ENCODE measurements around the gene SULT1C2.
"Not testable (repeated sequence)": the region's sequence is repeated elsewhere in the genome, so short reads cannot be mapped to it uniquely, and the experiment has no call there.

SULT1C2 gene

DNA sequence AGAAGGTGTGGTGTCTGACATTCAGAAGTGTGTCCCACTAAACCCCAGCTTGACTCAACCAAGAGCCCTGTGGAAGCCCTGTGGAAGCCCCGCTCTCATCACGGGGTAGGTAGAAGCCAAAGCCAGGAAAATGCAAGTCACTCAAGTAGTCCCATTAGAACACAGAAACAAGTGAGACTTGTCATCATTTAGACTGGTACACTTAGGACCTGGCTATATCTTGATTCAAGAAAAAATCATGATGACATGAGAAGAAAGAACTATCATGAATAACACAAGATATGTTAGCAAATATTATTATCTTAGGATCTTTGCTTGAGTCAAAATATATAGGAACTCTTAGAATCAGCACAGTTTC is 60.9 kb downstream of the SULT1C2 start:
- Histone ChIP-seq H3K4me3 (replicated peaks; ENCODE audit: insufficient read depth, low read length) (no peak overlapping the region), H3K27ac (replicated peaks) (no peak overlapping the region), H3K27me3 (ENCODE audit: insufficient read depth, poor library complexity, severe bottlenecking) (no peaks in the 10 kb centered on the region)
- no peak for TF ChIP-seq SPI1 (IDR thresholded peaks at IDR 0.05; ENCODE audit: borderline replicate concordance, low read depth)
- TF ChIP-seq POLR2AphosphoS5 (IDR thresholded peaks at IDR 0.05; ENCODE audit: low read depth), result no peak
- TF ChIP-seq, protein P1, sequence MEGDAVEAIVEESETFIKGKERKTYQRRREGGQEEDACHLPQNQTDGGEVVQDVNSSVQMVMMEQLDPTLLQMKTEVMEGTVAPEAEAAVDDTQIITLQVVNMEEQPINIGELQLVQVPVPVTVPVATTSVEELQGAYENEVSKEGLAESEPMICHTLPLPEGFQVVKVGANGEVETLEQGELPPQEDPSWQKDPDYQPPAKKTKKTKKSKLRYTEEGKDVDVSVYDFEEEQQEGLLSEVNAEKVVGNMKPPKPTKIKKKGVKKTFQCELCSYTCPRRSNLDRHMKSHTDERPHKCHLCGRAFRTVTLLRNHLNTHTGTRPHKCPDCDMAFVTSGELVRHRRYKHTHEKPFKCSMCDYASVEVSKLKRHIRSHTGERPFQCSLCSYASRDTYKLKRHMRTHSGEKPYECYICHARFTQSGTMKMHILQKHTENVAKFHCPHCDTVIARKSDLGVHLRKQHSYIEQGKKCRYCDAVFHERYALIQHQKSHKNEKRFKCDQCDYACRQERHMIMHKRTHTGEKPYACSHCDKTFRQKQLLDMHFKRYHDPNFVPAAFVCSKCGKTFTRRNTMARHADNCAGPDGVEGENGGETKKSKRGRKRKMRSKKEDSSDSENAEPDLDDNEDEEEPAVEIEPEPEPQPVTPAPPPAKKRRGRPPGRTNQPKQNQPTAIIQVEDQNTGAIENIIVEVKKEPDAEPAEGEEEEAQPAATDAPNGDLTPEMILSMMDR (IDR thresholded peaks at IDR 0.05; ENCODE audit: insufficient read depth, low read length), result no peak
- DNase-seq (ENCODE audit: low read depth in 1 of 2, low spot score in 1 of 2), result no peak

DNA sequence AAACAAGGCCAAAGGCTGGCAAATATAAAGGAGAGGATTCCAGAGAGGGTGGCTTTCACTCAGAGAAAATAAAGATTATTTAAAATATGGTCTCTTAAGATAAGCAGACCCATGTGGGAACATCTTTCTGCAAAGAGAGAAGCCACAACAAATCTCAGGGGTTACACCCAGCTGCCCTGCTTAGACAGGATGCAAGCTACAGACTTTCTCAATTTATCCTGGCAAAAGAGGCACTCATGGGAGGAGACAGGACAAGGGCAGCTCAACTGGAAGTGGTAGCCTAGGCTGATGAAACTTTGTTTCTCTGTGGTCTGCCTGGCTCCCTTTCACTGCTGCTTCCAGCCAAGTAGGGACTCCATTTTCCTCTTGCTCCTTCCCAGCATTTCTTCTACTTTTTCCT is 63.2 kb downstream of the SULT1C2 start:
- peak in 1 of 2 experiments; percentile 9 for DNase-seq (ENCODE audit: low read depth in 1 of 2, low spot score in 1 of 2)
- H3K27ac ChIP-seq (replicated peaks), result no peak overlapping the region
- H3K27me3 ChIP-seq (ENCODE audit: insufficient read depth, poor library complexity, severe bottlenecking), result no peaks in the 10 kb centered on the region
- H3K4me3 ChIP-seq (replicated peaks; ENCODE audit: insufficient read depth, low read length), result no peak overlapping the region
- no peak for TF ChIP-seq GABPA (IDR thresholded peaks at IDR 0.05; ENCODE audit: low read depth)

DNA sequence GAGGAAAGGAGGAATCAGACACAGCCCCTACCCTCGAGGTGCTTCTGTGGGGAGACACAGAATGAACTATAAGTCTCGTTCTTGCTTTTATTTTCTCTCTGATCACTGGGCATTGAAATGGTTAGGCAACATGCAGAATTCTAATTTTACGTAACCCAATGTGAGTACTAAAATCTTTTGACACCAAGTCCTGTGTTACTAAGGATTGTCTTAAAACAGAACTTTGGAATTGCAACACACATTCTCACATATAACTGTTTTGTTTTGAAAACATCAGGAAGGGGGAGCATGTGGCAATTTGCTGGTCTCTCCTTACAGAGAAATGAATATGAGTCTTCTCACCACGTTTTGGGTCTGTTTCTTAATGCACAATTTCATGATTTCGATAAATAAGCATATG is 65.4 kb downstream of the SULT1C2 start:
- Histone ChIP-seq H3K4me3 (replicated peaks; ENCODE audit: insufficient read depth, low read length) (no peak overlapping the region), H3K27ac (replicated peaks) (peak overlapping the region; percentile 40; the same call in 1 of the 2 replicates), H3K27me3 (ENCODE audit: insufficient read depth, poor library complexity, severe bottlenecking) (no peaks in the 10 kb centered on the region)
- no peak for TF ChIP-seq SPI1 (IDR thresholded peaks at IDR 0.05; ENCODE audit: borderline replicate concordance, low read depth)
- TF ChIP-seq, protein P1 (IDR thresholded peaks at IDR 0.05; ENCODE audit: insufficient read depth, low read length), result no peak
- TF ChIP-seq GABPA (IDR thresholded peaks at IDR 0.05; ENCODE audit: low read depth), result no peak
- TF ChIP-seq, protein P2, sequence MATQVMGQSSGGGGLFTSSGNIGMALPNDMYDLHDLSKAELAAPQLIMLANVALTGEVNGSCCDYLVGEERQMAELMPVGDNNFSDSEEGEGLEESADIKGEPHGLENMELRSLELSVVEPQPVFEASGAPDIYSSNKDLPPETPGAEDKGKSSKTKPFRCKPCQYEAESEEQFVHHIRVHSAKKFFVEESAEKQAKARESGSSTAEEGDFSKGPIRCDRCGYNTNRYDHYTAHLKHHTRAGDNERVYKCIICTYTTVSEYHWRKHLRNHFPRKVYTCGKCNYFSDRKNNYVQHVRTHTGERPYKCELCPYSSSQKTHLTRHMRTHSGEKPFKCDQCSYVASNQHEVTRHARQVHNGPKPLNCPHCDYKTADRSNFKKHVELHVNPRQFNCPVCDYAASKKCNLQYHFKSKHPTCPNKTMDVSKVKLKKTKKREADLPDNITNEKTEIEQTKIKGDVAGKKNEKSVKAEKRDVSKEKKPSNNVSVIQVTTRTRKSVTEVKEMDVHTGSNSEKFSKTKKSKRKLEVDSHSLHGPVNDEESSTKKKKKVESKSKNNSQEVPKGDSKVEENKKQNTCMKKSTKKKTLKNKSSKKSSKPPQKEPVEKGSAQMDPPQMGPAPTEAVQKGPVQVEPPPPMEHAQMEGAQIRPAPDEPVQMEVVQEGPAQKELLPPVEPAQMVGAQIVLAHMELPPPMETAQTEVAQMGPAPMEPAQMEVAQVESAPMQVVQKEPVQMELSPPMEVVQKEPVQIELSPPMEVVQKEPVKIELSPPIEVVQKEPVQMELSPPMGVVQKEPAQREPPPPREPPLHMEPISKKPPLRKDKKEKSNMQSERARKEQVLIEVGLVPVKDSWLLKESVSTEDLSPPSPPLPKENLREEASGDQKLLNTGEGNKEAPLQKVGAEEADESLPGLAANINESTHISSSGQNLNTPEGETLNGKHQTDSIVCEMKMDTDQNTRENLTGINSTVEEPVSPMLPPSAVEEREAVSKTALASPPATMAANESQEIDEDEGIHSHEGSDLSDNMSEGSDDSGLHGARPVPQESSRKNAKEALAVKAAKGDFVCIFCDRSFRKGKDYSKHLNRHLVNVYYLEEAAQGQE (IDR thresholded peaks at IDR 0.05; ENCODE audit: insufficient replicate concordance, low read depth), result no peak
- TF ChIP-seq POLR2AphosphoS5 (IDR thresholded peaks at IDR 0.05; ENCODE audit: low read depth), result no peak
- DNase-seq (ENCODE audit: low read depth in 1 of 2, low spot score in 1 of 2), result peak; percentile 52 to 64

DNA sequence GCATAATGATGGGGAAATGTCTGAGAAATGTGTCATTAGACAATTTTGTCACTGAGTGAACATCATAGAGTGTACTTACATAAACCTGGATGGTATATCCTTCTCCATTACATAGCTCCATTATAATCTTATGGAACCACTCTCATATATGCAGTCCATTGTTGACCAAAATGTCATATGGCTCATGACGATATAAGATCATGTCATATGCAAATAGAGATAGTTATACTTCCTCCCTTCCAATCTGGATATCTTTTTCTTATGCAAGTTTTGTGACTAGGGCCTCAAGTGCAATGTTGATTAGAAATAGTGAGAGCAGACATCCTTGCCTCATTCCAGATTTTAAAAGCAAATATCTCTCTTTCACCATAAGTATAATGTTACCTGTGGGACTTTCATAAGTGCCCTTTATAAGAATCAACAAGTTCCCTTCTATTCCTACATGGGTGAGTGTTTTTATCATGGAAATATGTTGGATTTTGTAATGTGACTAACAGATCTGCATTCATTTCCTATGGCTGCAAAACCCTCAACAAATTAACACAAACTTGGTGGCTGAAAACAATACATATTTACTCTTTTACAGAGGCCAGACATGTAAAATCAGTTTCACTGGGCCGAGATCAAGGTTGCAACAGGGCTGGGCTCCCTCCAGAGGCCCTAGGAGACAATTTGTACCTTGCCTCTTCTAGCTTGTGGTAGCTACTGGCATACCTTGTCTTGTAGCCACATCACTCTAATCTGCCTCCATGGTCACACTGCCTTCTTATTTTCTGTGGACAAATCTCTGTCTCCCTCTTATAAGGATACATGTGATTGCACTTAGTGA is 67.4 kb downstream of the SULT1C2 start:
- TF ChIP-seq, protein P1 (IDR thresholded peaks at IDR 0.05; ENCODE audit: insufficient read depth, low read length), result no peak
- TF ChIP-seq, protein P2 (IDR thresholded peaks at IDR 0.05; ENCODE audit: insufficient replicate concordance, low read depth), result no peak
- TF ChIP-seq GABPA (IDR thresholded peaks at IDR 0.05; ENCODE audit: low read depth), result no peak
- no peak for TF ChIP-seq POLR2AphosphoS5 (IDR thresholded peaks at IDR 0.05; ENCODE audit: low read depth)
- no peak for TF ChIP-seq SPI1 (IDR thresholded peaks at IDR 0.05; ENCODE audit: borderline replicate concordance, low read depth)
- DNase-seq (ENCODE audit: low read depth in 1 of 2, low spot score in 1 of 2), result no peak
- no peak overlapping the region for H3K4me3 ChIP-seq (replicated peaks; ENCODE audit: insufficient read depth, low read length)
- no peaks in the 10 kb centered on the region for H3K27me3 ChIP-seq (ENCODE audit: insufficient read depth, poor library complexity, severe bottlenecking)
- H3K27ac ChIP-seq (replicated peaks), result no peak overlapping the region

DNA sequence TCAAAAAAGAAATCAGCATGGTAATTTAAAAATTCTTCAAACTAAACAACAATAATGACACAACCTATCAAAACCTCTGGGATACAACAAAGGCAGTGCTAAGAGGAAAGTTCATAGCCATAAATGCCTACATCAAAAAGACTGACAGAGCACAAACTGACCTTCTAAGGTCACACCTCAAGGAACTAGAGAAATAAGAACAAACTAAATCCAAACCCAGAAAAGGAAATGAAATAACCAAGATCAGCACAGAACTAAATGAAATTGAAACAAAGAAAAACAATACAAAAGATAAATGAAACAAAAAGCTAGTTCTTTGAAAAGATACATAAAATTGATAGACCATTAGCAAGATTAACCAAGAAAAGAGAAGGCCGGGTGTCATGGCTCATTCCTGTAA is 70.6 kb downstream of the SULT1C2 start:
- H3K27ac ChIP-seq (replicated peaks); H3K4me3 ChIP-seq (replicated peaks; ENCODE audit: insufficient read depth, low read length); DNase-seq (ENCODE audit: low read depth in 1 of 2, low spot score in 1 of 2); H3K27me3 ChIP-seq (ENCODE audit: insufficient read depth, poor library complexity, severe bottlenecking): not testable (repeated sequence)

All from HL-60 (cell line).